IPS-NIHi7 (cell line): ENCODE measurements around the gene C4orf54.
A peak's percentile ranks its signal among the peaks of the same experiment; 100 is the strongest.

Source experiments
- DNase-seq: peaks from one replicate; pipeline ENCODE4 v3.0.0; 2012; ENCODE audit warnings: mixed read lengths; ENCODE audit errors: extremely low spot score

Gene C4orf54

GRCh38 chr4:99651811-99652485 is 5.7 kb downstream of the C4orf54 start:
- no peak for DNase-seq

GRCh38 chr4:99651016-99651769 is 6.4 kb downstream of the C4orf54 start:
- no peak for DNase-seq

DNA sequence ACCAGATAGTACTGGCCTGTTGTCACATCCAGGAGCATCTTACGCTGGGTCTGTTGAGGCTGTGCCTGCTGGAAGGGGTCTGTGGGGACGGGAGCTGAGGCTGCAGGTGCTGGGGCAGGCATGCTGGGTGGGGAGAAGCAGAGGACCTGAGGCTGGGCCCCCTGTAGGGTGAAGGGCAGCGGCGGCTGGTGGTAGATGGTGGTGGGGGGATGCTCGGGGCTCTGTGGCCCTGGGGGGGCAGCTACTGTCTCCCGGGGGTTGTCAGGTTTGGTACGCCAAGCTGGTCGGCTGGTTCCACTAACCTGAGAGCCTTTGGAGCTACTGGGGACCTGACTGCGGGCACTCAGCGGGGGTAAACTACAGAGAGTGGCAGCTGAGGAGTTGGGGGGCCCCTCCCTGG is 7.8 kb downstream of the C4orf54 start:
- no peak for DNase-seq

DNA sequence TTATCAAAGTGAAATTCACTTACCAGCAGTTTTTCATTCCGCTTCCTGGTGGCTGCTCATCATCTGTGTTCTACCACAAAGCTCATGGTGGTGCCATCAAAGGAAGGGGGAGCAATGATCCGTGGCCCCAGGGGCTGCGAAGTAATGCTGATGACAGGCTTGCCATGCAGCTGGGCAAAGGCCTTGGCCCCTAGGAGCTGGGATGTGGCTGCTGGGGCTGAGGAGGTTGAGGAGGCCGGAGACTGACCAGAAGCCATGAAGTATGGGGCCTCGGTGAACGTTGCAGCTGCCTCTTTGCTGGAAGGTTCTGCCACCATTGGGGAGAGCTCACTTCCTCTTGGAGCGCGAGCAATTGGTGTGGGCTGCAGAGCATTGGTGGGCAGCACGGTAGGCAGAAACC is 8.4 kb downstream of the C4orf54 start:
- DNase-seq: no peak

GRCh38 chr4:99648321-99648720 is 9.3 kb downstream of the C4orf54 start:
- no peak for DNase-seq

DNA sequence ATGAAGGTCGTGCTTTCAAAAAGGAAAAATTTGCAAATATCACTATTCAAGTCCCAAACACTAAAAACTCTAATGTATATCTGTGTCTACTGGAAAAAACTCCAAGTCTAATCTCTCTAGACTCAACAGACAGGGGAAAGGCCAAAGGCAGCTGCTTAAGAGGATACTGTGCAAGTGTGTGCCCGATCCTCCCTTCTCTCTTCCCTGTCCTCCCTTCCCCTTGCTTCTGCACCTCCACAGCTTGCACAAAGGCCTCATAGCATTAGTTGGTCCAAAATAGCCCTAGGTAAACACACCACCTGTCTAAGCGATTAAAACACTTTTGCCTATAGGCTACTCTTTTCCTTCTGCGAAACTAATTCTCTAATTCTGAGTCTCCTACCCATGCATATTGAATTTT is 10.6 kb downstream of the C4orf54 start:
- DNase-seq: no peak

DNA sequence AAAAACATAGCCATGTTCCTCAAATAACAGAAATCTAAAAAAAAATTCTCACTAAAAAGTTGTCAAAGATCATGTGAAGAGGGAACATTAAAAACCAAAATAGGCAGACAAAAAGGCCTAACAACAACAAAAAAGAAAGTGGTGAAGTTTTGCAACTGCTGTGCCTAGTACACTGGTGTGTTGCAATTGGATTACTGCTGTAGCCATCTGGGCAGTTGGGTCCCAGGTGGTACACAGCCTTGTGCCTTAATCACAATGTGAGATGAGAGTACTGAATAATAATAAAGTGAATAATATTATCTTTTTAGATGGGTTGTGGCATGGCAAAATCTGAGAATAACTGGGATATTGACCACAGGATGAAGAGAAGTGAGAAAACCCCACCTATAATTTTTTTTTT is 12.0 kb downstream of the C4orf54 start:
- no peak for DNase-seq

DNA sequence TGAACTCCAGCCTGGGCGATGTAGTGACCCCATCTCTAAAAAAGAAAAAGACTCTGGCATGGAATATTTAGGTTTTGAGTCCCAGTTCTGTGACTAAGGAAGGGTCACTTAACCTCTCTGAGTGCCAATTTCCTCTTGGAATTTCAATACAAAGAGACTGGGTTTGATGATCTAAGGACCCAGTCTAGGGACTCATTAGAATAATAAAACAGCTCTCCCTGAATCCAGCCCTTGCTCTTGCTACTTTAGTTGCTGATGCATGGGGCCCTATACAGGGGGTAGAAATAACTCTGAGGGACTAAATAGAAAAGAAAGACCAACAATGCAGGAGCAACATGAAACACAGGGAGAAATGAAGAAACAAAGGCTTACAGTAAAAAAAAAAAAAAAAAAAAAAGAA is 12.6 kb downstream of the C4orf54 start:
- peak; percentile 32 for DNase-seq

DNA sequence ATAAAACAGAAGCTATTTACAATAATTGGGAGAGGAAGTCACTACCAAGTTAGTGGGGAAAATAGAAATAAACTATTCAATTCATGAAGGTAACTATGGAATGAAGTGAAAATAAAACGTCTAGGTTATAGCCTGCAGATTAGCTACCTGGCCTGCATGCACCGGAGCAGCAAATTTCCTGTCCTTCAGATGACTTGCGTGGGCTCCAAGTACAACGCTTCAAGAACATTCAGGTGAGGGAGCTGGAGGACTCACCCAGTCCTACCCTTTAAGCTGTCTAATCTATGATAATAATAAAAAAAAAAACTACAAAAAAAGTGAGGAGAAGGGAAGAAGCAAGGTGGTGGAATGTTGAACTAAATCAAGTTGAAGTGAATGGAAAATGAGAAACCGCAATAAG is 13.2 kb downstream of the C4orf54 start:
- no peak for DNase-seq

GRCh38 chr4:99642725-99643489 is 14.7 kb downstream of the C4orf54 start:
- no peak for DNase-seq

DNA sequence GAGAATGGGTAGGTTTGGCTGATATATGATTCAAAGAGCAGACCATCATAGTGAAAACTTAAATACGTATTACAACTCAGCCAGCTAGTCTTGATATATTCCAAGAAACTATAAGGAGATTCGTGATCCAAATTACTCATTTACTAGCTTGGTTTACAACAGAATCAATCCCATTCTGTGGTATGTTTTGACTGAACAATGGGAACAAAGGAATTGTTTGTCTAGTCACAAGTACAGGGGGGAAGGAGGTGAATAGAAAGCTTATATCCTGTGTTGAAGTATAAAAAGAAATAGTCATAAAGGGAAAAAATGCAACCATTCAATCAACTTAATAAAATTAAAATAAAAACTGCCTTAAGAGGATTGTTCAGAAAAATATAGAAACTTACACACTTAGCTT is 17.0 kb downstream of the C4orf54 start:
- DNase-seq: no peak

DNA sequence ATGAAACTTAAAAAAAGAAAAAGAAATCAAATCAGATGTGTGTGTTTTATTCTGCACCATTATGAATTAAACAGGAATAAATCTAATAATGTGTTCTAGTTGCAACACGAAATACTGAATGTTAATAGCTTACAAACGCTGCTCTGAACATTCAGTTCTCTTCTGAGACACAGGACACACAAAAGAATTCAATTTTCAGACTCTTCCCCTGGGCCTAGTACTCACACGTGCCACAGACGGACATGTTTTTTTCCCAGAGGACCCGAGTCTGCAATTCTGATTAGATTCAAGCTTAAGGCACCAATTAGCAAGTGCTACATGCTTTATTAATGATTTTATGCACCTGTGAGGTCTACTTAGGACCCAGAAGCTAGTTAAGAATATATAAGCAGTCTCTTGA is 20.5 kb downstream of the C4orf54 start:
- no peak for DNase-seq

GRCh38 chr4:99636422-99636821 is 21.2 kb downstream of the C4orf54 start:
- DNase-seq: no peak

DNA sequence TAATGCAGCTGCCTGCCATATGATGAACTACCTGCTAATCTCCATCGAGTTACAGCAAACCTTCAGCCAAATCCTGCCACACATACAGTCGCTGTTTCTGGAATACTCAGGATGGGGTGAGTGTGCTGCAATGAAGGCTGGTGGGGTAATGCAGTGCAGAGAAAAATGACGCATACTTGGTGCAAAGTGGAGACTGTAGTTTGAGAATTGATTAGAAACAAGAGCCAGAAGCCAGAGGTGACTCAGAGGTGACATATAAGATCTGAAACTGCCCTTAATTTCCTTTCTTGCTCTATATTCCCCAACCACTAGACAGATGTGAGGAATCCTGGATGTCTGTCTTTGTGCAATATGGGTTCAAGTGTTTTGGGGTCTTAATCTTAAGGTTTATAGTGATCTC is 22.0 kb downstream of the C4orf54 start:
- no peak for DNase-seq

DNA sequence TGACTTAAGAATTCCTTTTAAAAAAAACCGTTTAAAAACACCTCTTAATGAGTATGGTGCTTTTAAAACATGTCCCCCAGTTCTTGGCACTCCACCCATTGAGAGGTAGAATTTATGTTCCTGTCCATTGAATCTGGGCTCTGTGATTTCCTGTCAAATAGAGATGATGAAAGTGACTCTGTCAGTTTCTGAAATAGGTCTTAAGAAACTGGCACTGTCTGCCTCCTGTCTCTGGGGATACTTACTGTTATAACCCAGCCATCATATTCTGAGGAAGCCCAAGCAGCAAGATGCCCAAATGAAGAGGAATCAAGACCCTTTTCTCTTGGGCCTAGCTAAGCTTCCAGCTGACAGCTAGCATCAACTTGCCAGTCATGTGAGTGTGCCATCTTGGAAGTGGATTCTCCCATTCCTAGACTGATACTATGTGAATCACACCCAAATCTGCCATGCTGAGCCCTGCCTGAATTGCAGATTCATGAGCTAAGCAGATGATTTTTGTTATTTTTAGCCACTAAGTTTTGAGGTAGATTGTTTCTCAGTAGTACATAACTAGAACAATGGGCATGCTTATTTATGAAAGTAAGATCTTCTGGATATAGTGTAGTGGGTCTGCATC is 22.8 kb downstream of the C4orf54 start:
- DNase-seq: no peak

DNA sequence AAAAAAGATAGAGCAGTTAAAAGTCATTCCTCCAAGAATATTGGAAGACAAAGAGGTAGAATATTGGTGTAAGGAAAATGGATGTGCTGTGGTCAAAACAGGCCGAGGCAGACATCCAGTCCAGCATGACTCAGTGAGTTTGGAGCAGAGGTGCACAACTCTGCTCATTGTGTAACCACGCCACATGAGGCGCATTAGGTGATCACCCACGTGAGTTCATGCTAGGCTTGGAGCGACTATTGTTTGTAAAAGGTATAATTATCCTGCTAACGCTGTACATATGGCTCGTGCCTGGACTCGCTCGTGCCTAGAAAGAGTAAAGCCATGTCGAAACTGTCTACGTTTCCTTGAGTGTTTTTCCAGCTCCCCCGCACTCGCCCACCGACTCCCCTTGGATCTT is 23.9 kb downstream of the C4orf54 start:
- no peak for DNase-seq

GRCh38 chr4:99630857-99631360 is 26.7 kb downstream of the C4orf54 start:
- DNase-seq: no peak

GRCh38 chr4:99629962-99630554 is 27.6 kb downstream of the C4orf54 start:
- DNase-seq: no peak

GRCh38 chr4:99628040-99628439 is 29.6 kb downstream of the C4orf54 start:
- no peak for DNase-seq

DNA sequence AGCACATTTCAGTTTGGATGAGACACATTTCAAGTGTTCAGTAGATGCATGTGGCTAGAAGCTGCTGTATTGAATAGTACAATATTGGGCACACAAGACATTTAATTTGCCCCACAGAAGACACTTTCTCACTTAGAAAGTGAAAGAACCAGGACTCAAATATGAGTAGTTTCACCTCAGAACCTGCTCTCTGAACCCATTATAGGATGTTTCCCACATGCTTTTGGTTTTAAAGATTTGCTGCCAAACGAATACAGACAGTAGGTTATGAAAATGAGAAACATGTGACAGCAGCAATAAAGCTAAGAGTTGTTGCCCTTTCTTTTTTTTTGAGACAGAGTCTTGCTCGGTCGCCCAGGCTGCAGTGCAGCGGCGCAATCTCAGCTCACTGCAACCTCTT is 32.3 kb downstream of the C4orf54 start:
- DNase-seq: no peak

DNA sequence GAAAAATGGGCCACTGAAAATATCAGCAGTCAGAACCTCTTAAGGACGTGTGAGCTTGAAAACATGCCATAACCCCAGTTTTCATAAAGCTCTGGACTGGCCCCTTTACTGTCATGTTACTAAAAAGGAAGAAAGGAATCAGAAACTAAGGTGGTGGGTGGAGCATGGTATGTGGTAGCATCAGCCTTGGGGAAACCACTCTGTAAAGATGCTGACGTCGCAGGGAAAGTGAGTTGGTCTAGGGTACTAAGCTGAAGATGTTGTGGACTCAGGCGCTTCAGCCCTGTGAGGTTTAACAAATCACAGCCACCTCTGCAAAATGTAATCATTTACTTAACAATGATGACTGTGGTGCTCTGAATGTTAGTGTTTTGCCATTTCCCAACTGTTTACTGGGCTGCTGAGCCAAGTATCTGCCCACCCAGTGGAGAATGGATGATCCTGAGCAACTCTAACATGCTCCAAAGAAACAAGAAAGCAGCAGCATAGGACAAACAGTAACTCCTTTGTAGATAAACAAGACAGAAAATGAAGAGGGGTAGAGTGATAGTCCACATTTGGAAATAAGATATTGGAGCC is 33.4 kb downstream of the C4orf54 start:
- DNase-seq: no peak
